T-helper 17 cell (primary cell): ENCODE measurements around the gene CCL4. TPM values are rescaled to one million over a fixed set of nuclear protein-coding genes. Genes with fewer than 3 reads are reported as not detected.
"Not testable (repeated sequence)": the region's sequence is repeated elsewhere in the genome, so short reads cannot be mapped to it uniquely, and the experiment has no call there.

Source experiments
- ATAC-seq: fragments of 150-1000 bp; cut with Tn5 transposase; 2 replicates; pipeline ENCODE4 v1.10.0; 2021; ENCODE audit warnings: mild to moderate bottlenecking, moderate library complexity
- DNase-seq, 3 donors: peaks; one replicate each; pipeline versions ENCODE4 v3.0.0 to v3.0.0-alpha.2; 2020 to 2021
- H3K9me3 ChIP-seq: one replicate; pipeline ENCODE4 v1.7.0; 2013; ENCODE audit warnings: low read length, mild to moderate bottlenecking; ENCODE audit not compliant: control insufficient read depth, poor library complexity, severe bottlenecking
- H3K27ac Mint-ChIP-seq: one replicate; pipeline ENCODE4 v1.8.0; 2022; ENCODE audit warnings: mild to moderate bottlenecking, moderate library complexity, mixed read lengths
- H3K27me3 Mint-ChIP-seq: one replicate; pipeline ENCODE4 v1.8.0; 2022; ENCODE audit warnings: mixed read lengths
- H3K36me3 Mint-ChIP-seq: one replicate; pipeline ENCODE4 v1.8.0; 2022; ENCODE audit warnings: low read depth, mixed read lengths
- H3K4me1 Mint-ChIP-seq: one replicate; pipeline ENCODE4 v1.8.0; 2022; ENCODE audit warnings: mild to moderate bottlenecking, mixed read lengths
- H3K4me3 Mint-ChIP-seq: one replicate; pipeline ENCODE4 v1.8.0; 2022; ENCODE audit warnings: mild to moderate bottlenecking, moderate library complexity, mixed read lengths
- total RNA-seq, 4 donors: library from RNA in 2 of 4; stranded (reverse) in 2 of 4; gene quantifications; one replicate each; pipeline ENCODE4 v1.2.3 and lab custom pipeline; 2022 to 2026

CCL4 gene
- total RNA-seq, 2 donors from 2014 or later, result 2.2 to 2.4 TPM

DNA sequence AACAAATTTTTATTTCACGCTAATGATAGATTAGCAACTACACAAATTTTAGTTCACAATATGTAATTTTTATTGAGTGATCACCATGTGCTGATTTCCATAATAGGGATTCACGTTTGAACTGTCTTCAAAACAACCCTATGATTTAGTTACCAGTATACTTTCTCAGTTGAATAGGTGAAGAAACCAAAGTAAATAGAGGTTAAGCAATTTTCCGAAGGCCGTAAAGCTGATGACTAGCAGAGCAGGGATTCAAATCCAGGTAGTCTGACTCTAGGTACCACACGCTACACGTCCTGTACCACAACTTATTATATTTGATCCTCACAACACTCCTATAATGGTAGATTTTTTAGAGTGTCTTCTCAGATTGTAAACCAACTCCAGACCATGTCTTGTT is 10.9 kb upstream of the CCL4 start:
- ATAC-seq, DNase-seq, H3K4me1 Mint-ChIP-seq, H3K36me3 Mint-ChIP-seq, H3K27ac Mint-ChIP-seq, H3K9me3 ChIP-seq, H3K4me3 Mint-ChIP-seq: not testable (repeated sequence)
- peaks cover 49% of the 10 kb centered on the region for H3K27me3 Mint-ChIP-seq

GRCh38 chr17:36094232-36094631 is 9.4 kb upstream of the CCL4 start:
- Mint-ChIP-seq H3K27me3 (peaks cover 48% of the 10 kb centered on the region), H3K36me3 (peaks cover 5% of the 10 kb centered on the region), H3K4me1 (peaks cover 8% of the 10 kb centered on the region), H3K27ac (no peak overlapping the region), H3K4me3 (no peak overlapping the region)
- H3K9me3 ChIP-seq, result no peaks in the 10 kb centered on the region
- no peak for DNase-seq
- ATAC-seq, result no peak

DNA sequence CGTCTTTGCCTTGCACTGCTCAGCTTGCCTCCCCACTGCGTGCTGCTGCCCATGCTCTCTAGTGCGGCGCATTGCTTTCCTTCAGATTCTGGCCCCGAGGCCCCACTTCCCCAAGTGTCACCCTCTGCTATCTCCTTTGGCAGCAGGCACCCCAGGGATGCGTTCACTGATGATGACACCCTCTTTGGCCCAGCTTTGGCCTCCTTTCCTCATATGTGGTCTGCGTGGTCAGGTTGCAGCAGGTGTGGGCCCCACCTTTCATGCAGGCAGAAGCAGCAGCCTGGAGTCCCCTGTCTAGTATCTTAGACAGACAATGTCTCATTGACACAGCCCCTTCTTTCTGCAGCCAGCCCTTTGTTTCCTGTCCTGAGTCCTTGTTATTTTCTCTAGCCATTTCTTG is 8.9 kb upstream of the CCL4 start:
- H3K9me3 ChIP-seq, result no peaks in the 10 kb centered on the region
- Mint-ChIP-seq H3K27ac (no peak overlapping the region), H3K4me1 (peaks cover 8% of the 10 kb centered on the region), H3K36me3 (peaks cover 5% of the 10 kb centered on the region), H3K4me3 (no peak overlapping the region), H3K27me3 (peaks cover 47% of the 10 kb centered on the region)
- ATAC-seq, result no peak
- DNase-seq, result no peak

DNA sequence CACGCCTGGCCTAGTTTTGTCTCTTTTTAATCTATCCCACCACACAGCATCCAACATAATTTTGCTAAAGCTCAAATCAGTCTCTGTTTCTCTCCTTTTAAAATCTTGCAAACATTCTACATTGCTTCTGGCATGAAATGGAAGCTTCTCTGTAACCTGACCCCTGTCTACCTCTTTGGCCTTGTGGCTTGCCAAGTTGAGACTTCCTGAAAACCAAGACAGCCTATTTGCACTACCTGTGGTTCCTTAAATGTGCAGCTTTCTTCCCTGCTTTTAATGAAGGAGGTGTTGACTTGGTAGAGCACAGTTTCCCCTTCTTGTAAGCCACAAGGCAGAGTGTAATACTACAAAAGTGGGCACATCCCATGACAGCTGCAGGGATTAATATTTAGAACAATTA is 7.6 kb upstream of the CCL4 start:
- Mint-ChIP-seq H3K4me3 (no peak overlapping the region), H3K36me3 (peaks cover 2% of the 10 kb centered on the region), H3K27me3 (peaks cover 43% of the 10 kb centered on the region), H3K27ac (no peak overlapping the region), H3K4me1 (peaks cover 3% of the 10 kb centered on the region)
- DNase-seq, result no peak
- no peak for ATAC-seq
- no peaks in the 10 kb centered on the region for H3K9me3 ChIP-seq

DNA sequence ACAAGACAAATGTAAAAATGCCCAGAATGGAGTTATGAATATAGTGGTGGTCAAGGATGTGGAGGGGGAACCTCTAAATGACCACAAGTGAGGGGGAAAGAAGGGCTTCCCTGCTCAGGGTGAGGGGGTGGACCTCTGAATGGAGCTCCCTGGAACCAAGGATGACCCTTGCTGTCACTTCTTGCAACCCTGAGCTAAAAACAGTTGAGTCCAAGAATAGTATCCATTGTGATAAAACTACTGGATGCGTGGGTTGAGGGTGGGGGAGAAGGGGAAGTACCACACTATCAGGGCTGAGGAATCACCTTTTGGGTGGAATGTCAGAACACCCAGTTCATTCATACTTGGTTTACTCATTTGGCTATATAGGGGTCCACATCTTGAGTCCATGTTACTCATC is 4.6 kb upstream of the CCL4 start:
- H3K27me3 Mint-ChIP-seq, result peaks cover 39% of the 10 kb centered on the region
- not testable (repeated sequence) for H3K27ac Mint-ChIP-seq, H3K36me3 Mint-ChIP-seq, ATAC-seq, H3K4me3 Mint-ChIP-seq, H3K4me1 Mint-ChIP-seq, H3K9me3 ChIP-seq, DNase-seq

GRCh38 chr17:36104246-36104645 is 619 bp downstream of the CCL4 start:
- Mint-ChIP-seq H3K27me3 (peaks cover 73% of the 10 kb centered on the region), H3K4me3 (peak overlapping the region; percentile 31)
- not testable (repeated sequence) for H3K36me3 Mint-ChIP-seq, ATAC-seq, DNase-seq, H3K9me3 ChIP-seq, H3K4me1 Mint-ChIP-seq, H3K27ac Mint-ChIP-seq

- Mint-ChIP-seq H3K4me1 (peaks cover 6% of the 10 kb centered on the region), H3K27me3 (peaks cover 72% of the 10 kb centered on the region), H3K27ac (no peak overlapping the region), H3K36me3 (no peaks in the 10 kb centered on the region), H3K4me3 (peak overlapping the region; percentile 31)
- H3K9me3 ChIP-seq, result no peaks in the 10 kb centered on the region
- DNase-seq (no peak), ATAC-seq (no peak)
These were observed 1.1 kb downstream of the CCL4 start for GRCh38 chr17:36104701-36105181.

- peaks cover 6% of the 10 kb centered on the region for H3K4me1 Mint-ChIP-seq
- no peak overlapping the region for H3K4me3 Mint-ChIP-seq
- no peak overlapping the region for H3K27ac Mint-ChIP-seq
- H3K36me3 Mint-ChIP-seq, result no peaks in the 10 kb centered on the region
- DNase-seq (no peak), ATAC-seq (no peak)
- peaks cover 79% of the 10 kb centered on the region for H3K27me3 Mint-ChIP-seq
- no peaks in the 10 kb centered on the region for H3K9me3 ChIP-seq
These were observed 2.3 kb downstream of the CCL4 start for GRCh38 chr17:36105781-36106492.

DNA sequence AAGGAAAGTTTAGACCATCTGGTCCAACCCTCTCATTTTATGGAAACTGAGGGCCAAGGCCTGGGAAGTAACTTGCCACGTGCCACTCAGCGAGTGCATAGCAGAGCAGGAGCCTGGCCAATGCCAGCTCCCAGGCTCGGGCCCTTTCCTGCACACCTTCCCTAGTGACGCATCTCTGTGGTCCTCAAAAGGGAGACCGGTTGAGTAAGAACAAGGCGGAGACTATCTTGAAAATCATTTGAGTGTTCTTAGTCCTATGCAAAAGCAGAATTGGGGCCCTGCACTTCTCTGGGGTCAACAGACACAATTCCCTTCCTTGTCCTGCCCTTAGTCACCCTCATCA is 2.8 kb downstream of the CCL4 start:
- H3K4me3 Mint-ChIP-seq, result no peak overlapping the region
- DNase-seq (no peak), ATAC-seq (no peak)
- H3K36me3 Mint-ChIP-seq, result no peaks in the 10 kb centered on the region
- H3K27me3 Mint-ChIP-seq, result peaks cover 84% of the 10 kb centered on the region
- H3K27ac Mint-ChIP-seq, result no peak overlapping the region
- H3K9me3 ChIP-seq, result no peaks in the 10 kb centered on the region
- H3K4me1 Mint-ChIP-seq, result peaks cover 6% of the 10 kb centered on the region

DNA sequence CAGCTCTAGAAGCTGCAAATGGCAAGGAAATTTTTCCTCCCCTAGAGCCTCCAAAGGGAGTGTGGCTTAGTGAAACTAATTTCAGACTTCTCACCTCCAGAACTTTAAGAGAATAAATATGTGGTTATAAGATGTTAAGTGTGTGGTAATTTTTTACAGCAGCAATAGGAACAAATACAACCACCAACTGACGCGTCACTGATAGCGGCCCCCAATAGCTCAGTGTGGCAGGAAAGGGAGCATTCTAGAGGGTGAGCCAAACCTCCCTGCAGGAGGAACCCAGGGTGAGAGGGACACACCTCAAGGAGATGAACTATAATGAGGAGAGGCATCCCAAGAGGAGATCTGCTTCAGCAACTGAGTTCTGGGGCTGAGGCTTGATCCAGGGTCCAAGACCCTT is 4.0 kb downstream of the CCL4 start:
- DNase-seq, result no peak
- Mint-ChIP-seq H3K4me3 (no peak overlapping the region), H3K27me3 (peaks cover 81% of the 10 kb centered on the region), H3K36me3 (no peaks in the 10 kb centered on the region), H3K27ac (no peak overlapping the region), H3K4me1 (peaks cover 6% of the 10 kb centered on the region)
- no peaks in the 10 kb centered on the region for H3K9me3 ChIP-seq
- no peak for ATAC-seq

GRCh38 chr17:36108265-36108664 is 4.6 kb downstream of the CCL4 start:
- H3K27me3 Mint-ChIP-seq, result peaks cover 75% of the 10 kb centered on the region
- DNase-seq, H3K27ac Mint-ChIP-seq, ATAC-seq, H3K4me1 Mint-ChIP-seq, H3K9me3 ChIP-seq, H3K4me3 Mint-ChIP-seq, H3K36me3 Mint-ChIP-seq: not testable (repeated sequence)

DNA sequence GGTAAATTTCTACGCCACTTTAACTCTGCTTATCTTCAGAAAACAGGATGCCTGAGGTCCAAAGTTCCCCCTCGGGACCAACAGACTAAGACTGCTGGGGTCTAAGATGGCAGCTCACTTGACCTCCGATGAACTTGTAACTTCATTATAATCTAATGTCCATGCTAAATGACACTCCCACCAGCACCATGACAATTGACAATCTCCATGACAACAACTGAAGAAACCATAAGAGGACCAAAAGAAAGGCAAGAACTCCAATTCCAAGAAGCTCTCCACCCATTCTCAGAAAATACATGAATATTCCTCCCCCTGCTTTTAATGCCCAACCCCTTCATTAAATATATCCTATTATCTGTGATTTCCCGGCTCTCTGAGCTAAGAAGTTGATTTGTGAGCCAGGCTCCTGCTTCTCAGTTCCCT is 7.5 kb downstream of the CCL4 start:
- no peak overlapping the region for H3K4me3 Mint-ChIP-seq
- no peaks in the 10 kb centered on the region for H3K9me3 ChIP-seq
- H3K27ac Mint-ChIP-seq, result no peak overlapping the region
- H3K27me3 Mint-ChIP-seq, result peaks cover 56% of the 10 kb centered on the region
- ATAC-seq (no peak), DNase-seq (no peak)
- H3K4me1 Mint-ChIP-seq, result no peaks in the 10 kb centered on the region
- H3K36me3 Mint-ChIP-seq, result no peaks in the 10 kb centered on the region

DNA sequence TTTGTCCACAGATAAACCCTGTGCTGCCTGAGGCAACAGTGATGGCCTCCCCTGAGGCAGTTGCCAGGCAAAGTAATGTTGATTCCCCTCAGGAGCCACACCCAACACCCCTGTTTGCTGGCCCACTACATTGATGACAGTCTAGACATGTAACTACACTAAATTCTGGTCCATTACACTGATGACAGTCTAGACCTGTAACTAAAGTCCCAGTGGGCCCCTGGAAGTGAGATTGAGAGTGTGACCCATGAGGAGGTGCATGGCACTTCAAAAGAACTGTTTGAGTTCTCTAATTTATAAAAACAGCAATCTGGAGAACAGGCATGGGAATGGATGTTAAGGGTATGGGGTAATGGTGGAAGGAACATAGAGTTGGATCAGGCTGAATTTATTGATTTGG is 8.9 kb downstream of the CCL4 start:
- no peak overlapping the region for H3K27ac Mint-ChIP-seq
- no peaks in the 10 kb centered on the region for H3K4me1 Mint-ChIP-seq
- no peak for ATAC-seq
- no peak for DNase-seq
- no peaks in the 10 kb centered on the region for H3K36me3 Mint-ChIP-seq
- H3K9me3 ChIP-seq, result no peaks in the 10 kb centered on the region
- peaks cover 44% of the 10 kb centered on the region for H3K27me3 Mint-ChIP-seq
- no peak overlapping the region for H3K4me3 Mint-ChIP-seq

- H3K4me1 Mint-ChIP-seq, H3K4me3 Mint-ChIP-seq, ATAC-seq, DNase-seq, H3K27ac Mint-ChIP-seq, H3K9me3 ChIP-seq, H3K36me3 Mint-ChIP-seq: not testable (repeated sequence)
- H3K27me3 Mint-ChIP-seq, result peaks cover 42% of the 10 kb centered on the region
These were observed 9.5 kb downstream of the CCL4 start for GRCh38 chr17:36113131-36113530.
